ENCODE measurements around the gene MAP1B. TPM values are rescaled to one million over a fixed set of nuclear protein-coding genes. Genes with fewer than 3 reads are reported as not detected.

The MAP1B gene
- total and polyA plus RNA-seq, 4 donors: 0.58 to 5.0 (median 2.1) TPM

DNA sequence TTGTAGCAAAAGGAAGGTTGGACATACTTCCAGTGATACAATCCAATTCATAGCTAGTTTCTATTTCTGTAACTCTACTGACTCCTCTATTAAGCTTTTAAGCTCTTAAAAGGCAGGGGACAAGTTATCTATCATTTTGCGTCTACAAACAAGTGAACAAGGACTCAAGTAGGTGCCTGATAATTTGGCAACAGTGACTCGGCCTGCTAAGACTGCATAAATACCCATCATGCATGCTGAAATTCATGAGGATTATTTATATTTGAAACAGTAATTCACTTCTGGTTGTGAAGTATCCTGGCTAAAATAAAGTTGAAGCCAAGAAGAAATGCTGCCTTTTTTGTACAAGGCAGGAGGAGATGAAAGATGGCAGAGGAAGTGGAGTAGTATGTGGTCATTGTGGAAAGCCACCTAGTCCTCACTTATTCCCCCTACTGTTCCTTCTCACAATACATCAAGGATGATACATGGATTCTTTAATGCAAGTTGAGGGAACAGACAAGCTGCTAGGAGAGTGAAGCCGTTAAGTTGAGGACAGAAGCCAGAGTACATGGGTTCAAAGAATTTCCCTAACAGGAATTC is 138.8 kb downstream of the MAP1B start:
- no peak for DNase-seq (ENCODE audit: low spot score)
- Histone ChIP-seq H3K27me3 (ENCODE audit: control insufficient read depth in 4 of 4, insufficient read depth in 4 of 4, low read length in 3 of 4) (no peaks in the 10 kb centered on the region), H3K4me1 (ENCODE audit: control insufficient read depth in 4 of 4, insufficient read depth in 4 of 4, low read length in 3 of 4) (no peaks in the 10 kb centered on the region), H3K9ac (ENCODE audit: low read depth in 1 of 2, low read length in 2 of 2) (no peak overlapping the region), H3K4me3 (ENCODE audit: low read depth in 1 of 3, low read length in 3 of 3) (no peak overlapping the region), H3K9me3 (ENCODE audit: control insufficient read depth in 4 of 4, low read length in 3 of 4) (no peaks in the 10 kb centered on the region), H3K36me3 (ENCODE audit: control insufficient read depth in 4 of 4, insufficient read depth in 3 of 4, low read depth in 1 of 4, low read length in 3 of 4) (no peaks in the 10 kb centered on the region), H3K27ac (ENCODE audit: low read depth in 1 of 2, low read length in 2 of 2) (no peak overlapping the region)
- 90% methylated on average over 3 of the region's 3 CpGs for WGBS
- no peak for TF ChIP-seq RXRA (IDR thresholded peaks at IDR 0.05)
- TF ChIP-seq, protein P1, sequence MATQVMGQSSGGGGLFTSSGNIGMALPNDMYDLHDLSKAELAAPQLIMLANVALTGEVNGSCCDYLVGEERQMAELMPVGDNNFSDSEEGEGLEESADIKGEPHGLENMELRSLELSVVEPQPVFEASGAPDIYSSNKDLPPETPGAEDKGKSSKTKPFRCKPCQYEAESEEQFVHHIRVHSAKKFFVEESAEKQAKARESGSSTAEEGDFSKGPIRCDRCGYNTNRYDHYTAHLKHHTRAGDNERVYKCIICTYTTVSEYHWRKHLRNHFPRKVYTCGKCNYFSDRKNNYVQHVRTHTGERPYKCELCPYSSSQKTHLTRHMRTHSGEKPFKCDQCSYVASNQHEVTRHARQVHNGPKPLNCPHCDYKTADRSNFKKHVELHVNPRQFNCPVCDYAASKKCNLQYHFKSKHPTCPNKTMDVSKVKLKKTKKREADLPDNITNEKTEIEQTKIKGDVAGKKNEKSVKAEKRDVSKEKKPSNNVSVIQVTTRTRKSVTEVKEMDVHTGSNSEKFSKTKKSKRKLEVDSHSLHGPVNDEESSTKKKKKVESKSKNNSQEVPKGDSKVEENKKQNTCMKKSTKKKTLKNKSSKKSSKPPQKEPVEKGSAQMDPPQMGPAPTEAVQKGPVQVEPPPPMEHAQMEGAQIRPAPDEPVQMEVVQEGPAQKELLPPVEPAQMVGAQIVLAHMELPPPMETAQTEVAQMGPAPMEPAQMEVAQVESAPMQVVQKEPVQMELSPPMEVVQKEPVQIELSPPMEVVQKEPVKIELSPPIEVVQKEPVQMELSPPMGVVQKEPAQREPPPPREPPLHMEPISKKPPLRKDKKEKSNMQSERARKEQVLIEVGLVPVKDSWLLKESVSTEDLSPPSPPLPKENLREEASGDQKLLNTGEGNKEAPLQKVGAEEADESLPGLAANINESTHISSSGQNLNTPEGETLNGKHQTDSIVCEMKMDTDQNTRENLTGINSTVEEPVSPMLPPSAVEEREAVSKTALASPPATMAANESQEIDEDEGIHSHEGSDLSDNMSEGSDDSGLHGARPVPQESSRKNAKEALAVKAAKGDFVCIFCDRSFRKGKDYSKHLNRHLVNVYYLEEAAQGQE (IDR thresholded peaks at IDR 0.05): no peak
- TF ChIP-seq TAF1 (conservative IDR thresholded peaks at IDR 0.05): no peak
- TF ChIP-seq, protein P2, sequence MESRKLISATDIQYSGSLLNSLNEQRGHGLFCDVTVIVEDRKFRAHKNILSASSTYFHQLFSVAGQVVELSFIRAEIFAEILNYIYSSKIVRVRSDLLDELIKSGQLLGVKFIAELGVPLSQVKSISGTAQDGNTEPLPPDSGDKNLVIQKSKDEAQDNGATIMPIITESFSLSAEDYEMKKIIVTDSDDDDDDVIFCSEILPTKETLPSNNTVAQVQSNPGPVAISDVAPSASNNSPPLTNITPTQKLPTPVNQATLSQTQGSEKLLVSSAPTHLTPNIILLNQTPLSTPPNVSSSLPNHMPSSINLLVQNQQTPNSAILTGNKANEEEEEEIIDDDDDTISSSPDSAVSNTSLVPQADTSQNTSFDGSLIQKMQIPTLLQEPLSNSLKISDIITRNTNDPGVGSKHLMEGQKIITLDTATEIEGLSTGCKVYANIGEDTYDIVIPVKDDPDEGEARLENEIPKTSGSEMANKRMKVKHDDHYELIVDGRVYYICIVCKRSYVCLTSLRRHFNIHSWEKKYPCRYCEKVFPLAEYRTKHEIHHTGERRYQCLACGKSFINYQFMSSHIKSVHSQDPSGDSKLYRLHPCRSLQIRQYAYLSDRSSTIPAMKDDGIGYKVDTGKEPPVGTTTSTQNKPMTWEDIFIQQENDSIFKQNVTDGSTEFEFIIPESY (IDR thresholded peaks at IDR 0.05): no peak
- TF ChIP-seq, protein P3, sequence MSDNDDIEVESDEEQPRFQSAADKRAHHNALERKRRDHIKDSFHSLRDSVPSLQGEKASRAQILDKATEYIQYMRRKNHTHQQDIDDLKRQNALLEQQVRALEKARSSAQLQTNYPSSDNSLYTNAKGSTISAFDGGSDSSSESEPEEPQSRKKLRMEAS (IDR thresholded peaks at IDR 0.05): no peak
- TF ChIP-seq HNF4G (IDR thresholded peaks at IDR 0.05): no peak
- TF ChIP-seq, protein P4, sequence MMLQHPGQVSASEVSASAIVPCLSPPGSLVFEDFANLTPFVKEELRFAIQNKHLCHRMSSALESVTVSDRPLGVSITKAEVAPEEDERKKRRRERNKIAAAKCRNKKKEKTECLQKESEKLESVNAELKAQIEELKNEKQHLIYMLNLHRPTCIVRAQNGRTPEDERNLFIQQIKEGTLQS (IDR thresholded peaks at IDR 0.05): no peak
- no peak for TF ChIP-seq YY1 (IDR thresholded peaks at IDR 0.05)
- no peak for TF ChIP-seq HNF4A (conservative IDR thresholded peaks at IDR 0.05)
- no peak for TF ChIP-seq EGR1 (IDR thresholded peaks at IDR 0.05; ENCODE audit: low read depth in 2 of 2)

DNA sequence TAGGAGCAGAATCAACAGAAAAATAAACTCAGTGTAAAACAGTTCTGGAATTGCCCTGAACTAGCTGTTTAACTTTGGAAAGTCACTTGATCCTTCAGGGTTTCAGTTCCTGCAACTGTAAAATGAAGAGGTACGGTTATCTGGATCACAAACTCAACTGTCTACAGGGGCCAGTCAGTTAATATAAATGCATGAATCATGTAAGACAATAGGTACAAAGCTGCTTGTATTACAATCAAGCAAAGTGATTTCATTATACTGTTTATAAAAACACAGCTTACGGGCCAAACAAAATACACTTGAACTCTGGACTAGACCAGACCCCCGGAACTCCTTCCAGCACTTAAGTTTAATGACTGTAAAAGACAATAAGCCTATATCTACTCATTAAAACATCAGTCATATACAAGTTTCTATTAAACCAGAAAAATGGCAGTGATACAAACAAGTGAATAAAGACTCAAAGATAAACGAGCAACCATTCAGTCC is 139.7 kb downstream of the MAP1B start:
- Histone ChIP-seq H3K9ac (ENCODE audit: low read depth in 1 of 2, low read length in 2 of 2) (no peak overlapping the region), H3K9me3 (ENCODE audit: control insufficient read depth in 4 of 4, low read length in 3 of 4) (no peaks in the 10 kb centered on the region), H3K27me3 (ENCODE audit: control insufficient read depth in 4 of 4, insufficient read depth in 4 of 4, low read length in 3 of 4) (no peaks in the 10 kb centered on the region), H3K27ac (ENCODE audit: low read depth in 1 of 2, low read length in 2 of 2) (no peak overlapping the region), H3K4me3 (ENCODE audit: low read depth in 1 of 3, low read length in 3 of 3) (no peak overlapping the region), H3K36me3 (ENCODE audit: control insufficient read depth in 4 of 4, insufficient read depth in 3 of 4, low read depth in 1 of 4, low read length in 3 of 4) (no peaks in the 10 kb centered on the region), H3K4me1 (ENCODE audit: control insufficient read depth in 4 of 4, insufficient read depth in 4 of 4, low read length in 3 of 4) (no peaks in the 10 kb centered on the region)
- DNase-seq (ENCODE audit: low spot score): no peak
- TF ChIP-seq FOXA2 (IDR thresholded peaks at IDR 0.05): no peak
- TF ChIP-seq TAF1 (conservative IDR thresholded peaks at IDR 0.05): no peak
- no peak for TF ChIP-seq RXRA (IDR thresholded peaks at IDR 0.05)
- TF ChIP-seq HNF4G (IDR thresholded peaks at IDR 0.05): no peak
- no peak for TF ChIP-seq FOXA1 (IDR thresholded peaks at IDR 0.05)
- TF ChIP-seq, protein P5, sequence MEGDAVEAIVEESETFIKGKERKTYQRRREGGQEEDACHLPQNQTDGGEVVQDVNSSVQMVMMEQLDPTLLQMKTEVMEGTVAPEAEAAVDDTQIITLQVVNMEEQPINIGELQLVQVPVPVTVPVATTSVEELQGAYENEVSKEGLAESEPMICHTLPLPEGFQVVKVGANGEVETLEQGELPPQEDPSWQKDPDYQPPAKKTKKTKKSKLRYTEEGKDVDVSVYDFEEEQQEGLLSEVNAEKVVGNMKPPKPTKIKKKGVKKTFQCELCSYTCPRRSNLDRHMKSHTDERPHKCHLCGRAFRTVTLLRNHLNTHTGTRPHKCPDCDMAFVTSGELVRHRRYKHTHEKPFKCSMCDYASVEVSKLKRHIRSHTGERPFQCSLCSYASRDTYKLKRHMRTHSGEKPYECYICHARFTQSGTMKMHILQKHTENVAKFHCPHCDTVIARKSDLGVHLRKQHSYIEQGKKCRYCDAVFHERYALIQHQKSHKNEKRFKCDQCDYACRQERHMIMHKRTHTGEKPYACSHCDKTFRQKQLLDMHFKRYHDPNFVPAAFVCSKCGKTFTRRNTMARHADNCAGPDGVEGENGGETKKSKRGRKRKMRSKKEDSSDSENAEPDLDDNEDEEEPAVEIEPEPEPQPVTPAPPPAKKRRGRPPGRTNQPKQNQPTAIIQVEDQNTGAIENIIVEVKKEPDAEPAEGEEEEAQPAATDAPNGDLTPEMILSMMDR (IDR thresholded peaks at IDR 0.05; ENCODE audit: low read depth, low read length, missing input control): no peak
- TF ChIP-seq GABPA (IDR thresholded peaks at IDR 0.05 in 1 of 2, conservative IDR thresholded peaks at IDR 0.05 in 1 of 2): no peak
- TF ChIP-seq EGR1 (IDR thresholded peaks at IDR 0.05; ENCODE audit: low read depth in 2 of 2): no peak
- TF ChIP-seq, protein P2 (IDR thresholded peaks at IDR 0.05): no peak
- TF ChIP-seq JUND (IDR thresholded peaks at IDR 0.05): no peak
- no peak for TF ChIP-seq YY1 (IDR thresholded peaks at IDR 0.05)
- no peak for TF ChIP-seq RAD21 (IDR thresholded peaks at IDR 0.05)
- WGBS: 67% methylated on average over 4 of the region's 4 CpGs
